GM20000 (cell line): ENCODE measurements around the gene STMN3.

Experiments used
- DNase-seq: peaks from one replicate; pipeline ENCODE4 v3.0.0; 2012; ENCODE audit warnings: low spot score
- TF ChIP-seq, protein P1 (sequence below): IDR thresholded peaks from 2 replicates; pipeline ENCODE4 v1.5.1; 2012; ENCODE audit warnings: mild to moderate bottlenecking, control low read depth; ENCODE audit errors: extremely low read depth, missing control alignments

STMN3 gene

DNA sequence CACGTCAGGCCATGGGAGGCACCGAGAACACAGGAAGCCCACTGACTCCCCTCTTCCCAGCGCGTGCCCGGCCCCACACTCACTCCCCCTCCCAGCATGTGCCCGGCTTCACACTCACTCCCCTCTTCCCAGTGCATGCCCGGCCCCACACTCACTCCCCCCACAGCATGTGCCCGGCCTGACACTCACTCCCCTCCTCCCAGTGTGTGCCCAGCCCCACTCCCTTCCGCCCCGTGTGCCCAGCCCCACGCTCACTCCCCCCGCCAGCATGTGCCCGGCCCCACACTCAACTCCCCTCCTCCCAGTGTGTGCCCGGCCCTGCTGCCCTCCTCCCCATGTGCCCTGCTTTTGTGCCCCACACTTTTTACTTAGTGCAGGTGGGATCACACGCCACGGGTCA is 14.6 kb upstream of the STMN3 start:
- TF ChIP-seq, protein P1, sequence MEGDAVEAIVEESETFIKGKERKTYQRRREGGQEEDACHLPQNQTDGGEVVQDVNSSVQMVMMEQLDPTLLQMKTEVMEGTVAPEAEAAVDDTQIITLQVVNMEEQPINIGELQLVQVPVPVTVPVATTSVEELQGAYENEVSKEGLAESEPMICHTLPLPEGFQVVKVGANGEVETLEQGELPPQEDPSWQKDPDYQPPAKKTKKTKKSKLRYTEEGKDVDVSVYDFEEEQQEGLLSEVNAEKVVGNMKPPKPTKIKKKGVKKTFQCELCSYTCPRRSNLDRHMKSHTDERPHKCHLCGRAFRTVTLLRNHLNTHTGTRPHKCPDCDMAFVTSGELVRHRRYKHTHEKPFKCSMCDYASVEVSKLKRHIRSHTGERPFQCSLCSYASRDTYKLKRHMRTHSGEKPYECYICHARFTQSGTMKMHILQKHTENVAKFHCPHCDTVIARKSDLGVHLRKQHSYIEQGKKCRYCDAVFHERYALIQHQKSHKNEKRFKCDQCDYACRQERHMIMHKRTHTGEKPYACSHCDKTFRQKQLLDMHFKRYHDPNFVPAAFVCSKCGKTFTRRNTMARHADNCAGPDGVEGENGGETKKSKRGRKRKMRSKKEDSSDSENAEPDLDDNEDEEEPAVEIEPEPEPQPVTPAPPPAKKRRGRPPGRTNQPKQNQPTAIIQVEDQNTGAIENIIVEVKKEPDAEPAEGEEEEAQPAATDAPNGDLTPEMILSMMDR = no peak
- DNase-seq = no peak

- TF ChIP-seq, protein P1 = no peak
- no peak for DNase-seq
Observed at GRCh38 chr20:63665708-63666107, 12.5 kb upstream of the STMN3 start.

DNA sequence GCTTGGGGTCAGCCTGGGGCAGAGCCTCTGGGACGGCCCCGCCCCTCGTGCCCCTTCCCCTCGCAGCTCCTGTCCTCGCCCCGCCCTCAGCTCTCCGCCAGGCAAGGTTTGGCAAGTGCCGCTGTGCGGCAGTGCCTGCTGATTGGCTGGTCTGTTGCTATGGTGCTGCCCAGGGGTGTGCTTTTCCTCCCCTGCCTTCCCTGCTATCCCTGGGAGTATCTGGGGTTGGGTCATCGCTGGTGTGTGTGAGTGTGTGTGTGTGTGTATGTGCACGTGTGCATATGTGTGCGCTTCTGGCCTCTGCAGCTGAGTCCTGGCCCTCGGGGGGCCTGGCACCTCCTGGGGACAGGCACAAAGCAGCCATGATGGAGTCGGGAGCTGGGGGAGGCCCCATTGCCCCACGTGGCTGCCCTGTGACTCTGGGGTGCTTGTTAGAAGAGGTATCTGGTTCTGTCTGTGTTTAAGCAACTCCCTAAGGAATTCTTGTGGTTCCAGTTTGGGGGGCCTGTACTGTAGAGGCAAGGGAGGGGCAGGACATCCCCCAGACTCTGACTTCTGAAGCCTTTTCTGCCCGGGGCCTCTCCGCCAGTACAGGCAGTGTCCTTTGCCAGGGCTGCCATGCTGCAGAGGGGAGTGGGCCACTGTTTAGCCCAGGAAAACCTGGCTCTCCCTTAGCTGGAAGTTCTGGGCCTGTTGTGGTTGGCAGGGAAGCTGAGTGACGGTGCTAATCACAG is 11.8 kb upstream of the STMN3 start:
- TF ChIP-seq, protein P1 = no peak
- no peak for DNase-seq

DNA sequence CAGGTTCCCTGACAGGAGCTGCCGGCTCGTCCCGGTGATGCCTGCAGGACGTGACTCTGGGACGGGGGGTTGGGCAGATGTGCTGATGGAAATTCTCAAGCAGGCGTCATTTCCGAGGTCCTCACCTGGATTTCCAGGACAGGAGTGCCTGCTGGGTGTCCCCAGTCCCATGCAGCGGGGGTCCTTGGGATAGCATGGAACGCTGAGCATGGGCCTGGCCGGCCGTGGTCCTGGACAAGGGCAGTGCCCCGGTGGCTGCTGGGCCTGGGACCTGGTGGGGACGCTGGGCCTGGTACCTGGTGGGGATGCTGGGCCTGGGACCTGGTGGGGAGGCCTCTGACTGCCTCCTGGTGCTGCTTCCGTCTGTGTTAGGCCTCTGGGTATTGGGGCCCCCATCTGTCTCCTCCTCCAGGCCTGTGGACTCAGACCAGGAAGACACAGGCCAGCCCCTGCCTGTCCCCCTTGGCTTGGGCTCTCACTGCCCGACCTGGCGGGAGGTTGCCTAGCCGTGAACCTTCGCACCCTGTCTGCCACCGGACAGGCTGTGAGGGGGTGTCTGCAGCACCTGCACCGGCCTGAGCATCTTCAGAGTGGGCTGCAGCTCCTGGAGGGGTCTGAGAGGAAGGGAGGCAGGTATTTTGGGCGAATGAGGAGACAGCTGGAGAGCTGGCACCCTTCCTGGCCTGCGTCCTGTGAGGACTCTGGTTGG is 11.1 kb upstream of the STMN3 start:
- TF ChIP-seq, protein P1 = no peak
- DNase-seq = no peak

DNA sequence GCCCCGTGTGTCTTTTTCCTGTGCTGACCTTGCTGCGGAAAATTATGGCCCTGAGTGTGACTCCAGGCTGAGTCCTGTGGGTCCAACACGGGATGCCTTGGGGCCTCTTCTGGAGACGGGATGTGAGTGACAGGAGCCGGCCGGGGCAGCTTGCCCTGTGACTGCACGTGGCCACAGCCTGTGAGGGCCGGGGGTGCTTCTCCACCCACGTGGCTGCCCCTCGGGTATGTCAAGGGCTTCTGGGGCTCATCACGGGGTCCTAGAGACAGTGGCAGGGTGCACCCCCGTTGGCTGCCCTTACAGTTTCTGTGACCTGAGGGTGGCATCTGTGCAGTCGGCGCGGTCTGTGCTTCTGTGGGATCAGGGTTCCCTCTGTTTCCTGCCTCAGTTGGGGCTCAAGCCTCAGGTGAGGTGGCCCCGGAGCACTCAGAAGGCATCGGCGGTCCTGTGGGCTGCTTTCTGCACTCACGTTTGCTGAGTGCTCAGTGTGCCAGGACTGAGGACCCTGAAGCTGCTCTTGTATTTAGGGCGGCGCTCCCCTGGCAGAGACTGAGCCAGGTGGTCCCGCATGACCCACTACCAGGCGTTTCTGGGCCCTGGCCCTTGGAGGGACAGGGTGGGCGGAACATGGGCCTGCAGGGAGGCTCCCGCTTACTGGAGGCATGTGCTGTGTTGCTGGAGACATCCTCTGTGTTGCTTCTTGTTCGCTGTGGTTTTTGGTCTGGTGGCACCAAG is 10.3 kb upstream of the STMN3 start:
- no peak for DNase-seq
- TF ChIP-seq, protein P1 = no peak

DNA sequence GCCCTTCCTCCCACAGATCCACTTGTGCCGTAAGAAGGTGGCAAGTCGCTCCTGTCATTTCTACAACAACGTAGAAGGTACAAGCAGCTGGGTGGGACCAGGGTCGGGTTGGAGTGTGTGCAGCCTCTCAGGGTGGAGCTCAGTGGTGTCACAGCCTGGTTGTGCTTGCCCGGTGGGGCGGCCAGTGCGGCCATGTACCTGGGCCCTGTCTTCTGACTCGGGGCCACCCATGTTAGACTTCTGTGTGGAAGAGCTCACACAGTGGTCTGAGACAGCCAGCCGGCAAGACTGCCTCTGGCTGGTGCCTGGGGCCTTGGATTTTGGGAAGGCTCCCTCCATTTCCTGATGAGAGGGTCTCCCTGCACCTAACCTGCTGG is 9.6 kb upstream of the STMN3 start:
- no peak for DNase-seq
- TF ChIP-seq, protein P1 = no peak
